ENCODE measurements around the gene MRPL18.
"Not testable (repeated sequence)": the region's sequence is repeated elsewhere in the genome, so short reads cannot be mapped to it uniquely, and the experiment has no call there.

The MRPL18 gene

GRCh38 chr6:159817951-159818739 lies 27.9 kb downstream of the MRPL18 start:
- DNase-seq, result no peak

GRCh38 chr6:159819098-159819497 lies 28.8 kb downstream of the MRPL18 start:
- DNase-seq, result no peak

GRCh38 chr6:159819932-159820640 lies 29.8 kb downstream of the MRPL18 start:
- DNase-seq, result no peak

- DNase-seq, result no peak
Observed at GRCh38 chr6:159821122-159821521, 30.9 kb downstream of the MRPL18 start.

- DNase-seq, result no peak
Observed at GRCh38 chr6:159821726-159822125, 31.5 kb downstream of the MRPL18 start.

GRCh38 chr6:159823953-159824352 lies 33.7 kb downstream of the MRPL18 start:
- no peak for DNase-seq

- DNase-seq, result not testable (repeated sequence)
Observed at GRCh38 chr6:159824690-159825089, 34.4 kb downstream of the MRPL18 start.

GRCh38 chr6:159826004-159826403 lies 35.7 kb downstream of the MRPL18 start:
- DNase-seq, result no peak

- DNase-seq, result no peak
Observed at GRCh38 chr6:159826968-159827647, 36.8 kb downstream of the MRPL18 start.

- DNase-seq, result no peak
Observed at GRCh38 chr6:159828074-159828473, 37.8 kb downstream of the MRPL18 start.

GRCh38 chr6:159829526-159829925 lies 39.3 kb downstream of the MRPL18 start:
- no peak for DNase-seq

GRCh38 chr6:159830501-159831372 lies 40.5 kb downstream of the MRPL18 start:
- no peak for DNase-seq

- no peak for DNase-seq
Observed at GRCh38 chr6:159831373-159831679, 41.1 kb downstream of the MRPL18 start.

GRCh38 chr6:159832946-159833345 lies 42.7 kb downstream of the MRPL18 start:
- DNase-seq, result no peak

- DNase-seq, result no peak
Observed at GRCh38 chr6:159833556-159833955, 43.3 kb downstream of the MRPL18 start.

GRCh38 chr6:159833997-159834603 lies 43.8 kb downstream of the MRPL18 start:
- DNase-seq, result no peak

- DNase-seq, result no peak
Observed at GRCh38 chr6:159836718-159837490, 46.6 kb downstream of the MRPL18 start.

- no peak for DNase-seq
Observed at GRCh38 chr6:159837511-159837910, 47.2 kb downstream of the MRPL18 start.

GRCh38 chr6:159838020-159838744 lies 47.9 kb downstream of the MRPL18 start:
- no peak for DNase-seq

GRCh38 chr6:159842035-159842434 lies 51.8 kb downstream of the MRPL18 start:
- no peak for DNase-seq

Measured in NK-92 treated with Interleukin-12 subunit alpha and Interleukin-12 subunit beta, amount 100 ng/mL, for 24 hours (cell line).